ENCODE measurements around the gene SELENOT. TPM values are rescaled to one million over a fixed set of nuclear protein-coding genes. Genes with fewer than 3 reads are reported as not detected.

SELENOT gene
- total RNA-seq, 1 donor from 2014 or later: 74.0 TPM

- Mint-ChIP-seq H3K4me1 (ENCODE audit: low read depth, unreplicated experiment) (no peaks in the 10 kb centered on the region), H3K9me3 (ENCODE audit: unreplicated experiment) (no peaks in the 10 kb centered on the region), H3K36me3 (ENCODE audit: unreplicated experiment) (no peaks in the 10 kb centered on the region), H3K27ac (ENCODE audit: unreplicated experiment) (no peak overlapping the region), H3K27me3 (ENCODE audit: unreplicated experiment) (no peaks in the 10 kb centered on the region), H3K4me3 (ENCODE audit: unreplicated experiment) (no peak overlapping the region)
- no peak for DNase-seq
- TF ChIP-seq CTCF (IDR thresholded peaks at IDR 0.05; ENCODE audit: partially characterized antibody, unreplicated experiment): no peak
These were observed 35.8 kb upstream of the SELENOT start for GRCh38 chr3:150567328-150567727.

- Mint-ChIP-seq H3K36me3 (ENCODE audit: unreplicated experiment) (no peaks in the 10 kb centered on the region), H3K27ac (ENCODE audit: unreplicated experiment) (no peak overlapping the region), H3K9me3 (ENCODE audit: unreplicated experiment) (no peaks in the 10 kb centered on the region), H3K4me3 (ENCODE audit: unreplicated experiment) (no peak overlapping the region), H3K4me1 (ENCODE audit: low read depth, unreplicated experiment) (no peaks in the 10 kb centered on the region), H3K27me3 (ENCODE audit: unreplicated experiment) (no peaks in the 10 kb centered on the region)
- DNase-seq: no peak
- TF ChIP-seq CTCF (IDR thresholded peaks at IDR 0.05; ENCODE audit: partially characterized antibody, unreplicated experiment): no peak
These were observed 25.3 kb upstream of the SELENOT start for GRCh38 chr3:150577855-150578254.

GRCh38 chr3:150581174-150581573 lies 21.9 kb upstream of the SELENOT start:
- H3K9me3 Mint-ChIP-seq (ENCODE audit: unreplicated experiment): no peaks in the 10 kb centered on the region
- H3K27me3 Mint-ChIP-seq (ENCODE audit: unreplicated experiment): no peaks in the 10 kb centered on the region
- TF ChIP-seq CTCF (IDR thresholded peaks at IDR 0.05; ENCODE audit: partially characterized antibody, unreplicated experiment): no peak
- DNase-seq: no peak
- H3K27ac Mint-ChIP-seq (ENCODE audit: unreplicated experiment): no peak overlapping the region
- H3K4me3 Mint-ChIP-seq (ENCODE audit: unreplicated experiment): no peak overlapping the region
- no peaks in the 10 kb centered on the region for H3K4me1 Mint-ChIP-seq (ENCODE audit: low read depth, unreplicated experiment)
- H3K36me3 Mint-ChIP-seq (ENCODE audit: unreplicated experiment): no peaks in the 10 kb centered on the region

GRCh38 chr3:150582620-150583019 lies 20.5 kb upstream of the SELENOT start:
- Mint-ChIP-seq H3K4me1 (ENCODE audit: low read depth, unreplicated experiment) (no peaks in the 10 kb centered on the region), H3K27me3 (ENCODE audit: unreplicated experiment) (no peaks in the 10 kb centered on the region), H3K4me3 (ENCODE audit: unreplicated experiment) (no peak overlapping the region), H3K36me3 (ENCODE audit: unreplicated experiment) (no peaks in the 10 kb centered on the region), H3K27ac (ENCODE audit: unreplicated experiment) (no peak overlapping the region), H3K9me3 (ENCODE audit: unreplicated experiment) (no peaks in the 10 kb centered on the region)
- no peak for DNase-seq
- no peak for TF ChIP-seq CTCF (IDR thresholded peaks at IDR 0.05; ENCODE audit: partially characterized antibody, unreplicated experiment)

- Mint-ChIP-seq H3K9me3 (ENCODE audit: unreplicated experiment) (no peaks in the 10 kb centered on the region), H3K27me3 (ENCODE audit: unreplicated experiment) (no peaks in the 10 kb centered on the region), H3K27ac (ENCODE audit: unreplicated experiment) (no peak overlapping the region), H3K4me1 (ENCODE audit: low read depth, unreplicated experiment) (no peaks in the 10 kb centered on the region), H3K36me3 (ENCODE audit: unreplicated experiment) (no peaks in the 10 kb centered on the region), H3K4me3 (ENCODE audit: unreplicated experiment) (no peak overlapping the region)
- no peak for TF ChIP-seq CTCF (IDR thresholded peaks at IDR 0.05; ENCODE audit: partially characterized antibody, unreplicated experiment)
- no peak for DNase-seq
These were observed 20.1 kb upstream of the SELENOT start for GRCh38 chr3:150583028-150583427.

Data from glutamatergic neuron (in vitro differentiated cells).